GM20000 (cell line): Measurements from ENCODE around the gene IL16.

Experiments used
- DNase-seq: peaks from one replicate; pipeline ENCODE4 v3.0.0; 2012; ENCODE audit warnings: low spot score
- CTCF ChIP-seq: IDR thresholded peaks from 2 replicates; pipeline ENCODE4 v1.5.1; 2012; ENCODE audit warnings: mild to moderate bottlenecking, control low read depth; ENCODE audit errors: extremely low read depth, missing control alignments

Gene IL16

GRCh38 chr15:81223346-81223971 is 26.8 kb downstream of the IL16 start:
- TF ChIP-seq CTCF: no peak
- DNase-seq: no peak

GRCh38 chr15:81224232-81224631 is 27.6 kb downstream of the IL16 start:
- no peak for TF ChIP-seq CTCF
- no peak for DNase-seq

- TF ChIP-seq CTCF: no peak
- DNase-seq: no peak
Measured at GRCh38 chr15:81225161-81225671, 28.5 kb downstream of the IL16 start.

GRCh38 chr15:81227716-81228115 is 31.0 kb downstream of the IL16 start:
- DNase-seq: no peak
- TF ChIP-seq CTCF: no peak

- no peak for DNase-seq
- no peak for TF ChIP-seq CTCF
Measured at GRCh38 chr15:81229586-81229985, 32.9 kb downstream of the IL16 start.

- TF ChIP-seq CTCF: no peak
- DNase-seq: no peak
Measured at GRCh38 chr15:81235276-81236123, 38.8 kb downstream of the IL16 start.

GRCh38 chr15:81239190-81239589 is 42.5 kb downstream of the IL16 start:
- TF ChIP-seq CTCF: no peak
- no peak for DNase-seq
